Fibroblast of mammary gland (primary cell): ENCODE measurements around the gene IRF2BP1.

Source experiments
- DNase-seq: peaks from one replicate; pipeline ENCODE4 v3.0.0-alpha.2; 2010; ENCODE audit warnings: low read depth
- H3K4me3 ChIP-seq: 2 replicates; pipeline ENCODE4 v1.5.1; 2011; ENCODE audit warnings: low read depth, mild to moderate bottlenecking, low read length, moderate library complexity; ENCODE audit not compliant: control insufficient read depth
- CTCF ChIP-seq: conservative IDR thresholded peaks from 2 replicates; pipeline ENCODE4 v1.5.1; 2011; ENCODE audit warnings: low read depth, low read length, inconsistent platforms; ENCODE audit not compliant: control insufficient read depth, insufficient read depth

Gene IRF2BP1

GRCh38 chr19:45860359-45861259 is 25.3 kb downstream of the IRF2BP1 start:
- no peak for DNase-seq
- TF ChIP-seq CTCF = no peak
- H3K4me3 ChIP-seq = no peak overlapping the region

GRCh38 chr19:45854167-45854778 is 31.7 kb downstream of the IRF2BP1 start:
- no peak for DNase-seq
- TF ChIP-seq CTCF = no peak
- no peak overlapping the region for H3K4me3 ChIP-seq

- peak; percentile 15 for DNase-seq
- TF ChIP-seq CTCF = no peak
- no peak overlapping the region for H3K4me3 ChIP-seq
Measured at GRCh38 chr19:45852983-45853382, 33.0 kb downstream of the IRF2BP1 start.

GRCh38 chr19:45852145-45852750 is 33.7 kb downstream of the IRF2BP1 start:
- TF ChIP-seq CTCF = no peak
- no peak overlapping the region for H3K4me3 ChIP-seq
- DNase-seq = peak; percentile 67

- peak; percentile 36 for TF ChIP-seq CTCF
- H3K4me3 ChIP-seq = no peak overlapping the region
Measured at GRCh38 chr19:45848922-45849321, 37.0 kb downstream of the IRF2BP1 start.

GRCh38 chr19:45847663-45848062 is 38.3 kb downstream of the IRF2BP1 start:
- DNase-seq = no peak
- no peak for TF ChIP-seq CTCF
- H3K4me3 ChIP-seq = no peak overlapping the region

More at GRCh38 chr19:45848922-45849321, 37.0 kb downstream of the IRF2BP1 start:
- peak; percentile 6 for DNase-seq
